HL-60/S4 treated with phorbol 12-myristate 13-acetate at 8.2 ng/mL for 4 days and 3 days (cell line): ENCODE measurements around the gene CEP295NL.
"Not testable (repeated sequence)": the region's sequence is repeated elsewhere in the genome, so short reads cannot be mapped to it uniquely, and the experiment has no call there.

Experiments
- in situ Hi-C: fragments of 300-500 bp; cut with MboI; formaldehyde crosslinking; loops from 2 replicates; pipeline ENCODE4 v1.15.0; 2022; ENCODE audit warnings: low sequenced_read_pairs

Gene CEP295NL

DNA sequence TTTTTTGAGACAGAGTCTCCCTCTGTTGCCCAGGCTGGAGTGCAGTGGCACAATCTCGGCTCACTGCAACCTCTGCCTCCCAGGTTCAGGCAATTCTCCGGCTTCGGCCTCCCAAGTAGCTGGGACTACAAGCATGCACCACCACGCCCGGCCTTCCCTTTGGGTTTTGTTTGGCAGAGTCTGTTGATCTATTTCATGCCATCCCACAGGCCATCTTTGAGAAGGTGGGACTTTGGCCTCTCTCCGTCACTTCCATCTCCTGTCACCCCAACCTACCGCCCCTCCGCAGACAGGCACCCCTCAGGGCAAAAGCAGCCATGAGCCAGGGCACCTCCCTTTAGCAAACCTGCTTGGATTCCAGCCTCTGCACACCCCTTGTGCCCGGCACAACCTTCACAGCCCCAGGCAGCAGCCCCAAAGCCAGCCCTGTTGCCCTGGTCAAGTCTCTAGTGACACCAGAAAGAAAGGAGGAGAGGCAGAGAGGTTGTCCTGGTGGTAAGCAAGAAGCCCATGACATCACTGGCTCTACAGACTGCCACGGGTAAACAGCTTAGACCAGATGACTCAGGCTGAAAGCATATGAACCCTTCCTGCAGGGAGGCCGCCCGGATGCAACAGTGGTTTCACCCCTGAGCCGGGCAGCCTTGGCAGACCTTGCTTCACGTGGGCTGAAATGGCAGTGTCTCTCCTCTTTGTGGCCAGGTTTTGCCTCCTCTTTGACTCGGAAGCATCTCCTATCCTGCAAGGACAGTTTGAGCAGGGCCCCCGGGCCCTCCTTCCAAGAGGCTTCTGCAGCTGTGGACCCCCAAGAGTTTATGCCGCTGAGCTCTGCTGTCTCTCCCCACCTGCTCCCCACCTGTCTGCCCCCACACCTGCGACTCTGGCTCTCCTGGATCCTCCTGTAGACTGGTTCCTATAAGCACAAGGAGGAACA lies 30.3 kb upstream of the CEP295NL start:
- in situ Hi-C loops, result no loop called here

DNA sequence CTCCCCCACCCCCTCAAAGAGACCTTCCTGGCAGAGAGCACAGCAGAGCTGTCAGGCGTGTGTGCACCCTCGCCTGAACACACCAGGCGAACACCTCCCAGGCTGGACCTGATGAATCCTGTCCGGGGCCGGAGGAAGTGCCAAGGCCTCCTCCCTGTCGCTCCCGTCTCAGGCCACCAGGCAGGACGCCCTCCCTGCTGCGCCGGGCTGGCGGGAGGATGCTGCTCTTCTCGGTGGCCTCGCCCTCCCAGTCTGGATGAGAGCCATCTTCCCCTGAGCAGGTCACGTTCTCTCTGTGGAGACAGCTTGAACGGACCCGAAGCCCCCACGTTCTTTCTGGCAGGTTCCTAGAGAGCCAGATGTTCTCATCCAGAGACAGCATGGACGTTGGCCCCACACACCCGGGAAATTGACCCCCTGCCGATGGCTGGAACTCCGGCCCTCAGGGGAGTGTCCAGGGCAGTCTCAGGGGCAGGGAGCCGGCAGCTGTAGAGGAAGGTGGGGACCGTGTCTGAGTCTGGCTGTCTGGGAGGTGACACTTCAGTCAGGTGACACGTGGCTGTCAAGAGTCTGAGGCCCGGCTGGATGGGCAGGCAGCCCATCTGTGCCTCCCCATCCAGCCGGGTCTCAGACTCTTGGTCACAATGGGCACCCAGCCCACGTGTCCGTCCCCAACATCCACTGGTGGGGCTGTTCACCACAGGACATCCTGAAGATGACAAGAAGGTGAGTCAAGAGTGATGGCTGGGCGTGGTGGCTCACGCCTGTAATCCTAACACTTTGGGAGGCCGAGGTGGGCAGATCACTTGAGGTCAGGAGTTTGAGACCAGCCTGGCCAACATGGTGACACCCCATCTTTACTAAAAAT lies 27.1 kb upstream of the CEP295NL start:
- in situ Hi-C loops, result no loop called here

DNA sequence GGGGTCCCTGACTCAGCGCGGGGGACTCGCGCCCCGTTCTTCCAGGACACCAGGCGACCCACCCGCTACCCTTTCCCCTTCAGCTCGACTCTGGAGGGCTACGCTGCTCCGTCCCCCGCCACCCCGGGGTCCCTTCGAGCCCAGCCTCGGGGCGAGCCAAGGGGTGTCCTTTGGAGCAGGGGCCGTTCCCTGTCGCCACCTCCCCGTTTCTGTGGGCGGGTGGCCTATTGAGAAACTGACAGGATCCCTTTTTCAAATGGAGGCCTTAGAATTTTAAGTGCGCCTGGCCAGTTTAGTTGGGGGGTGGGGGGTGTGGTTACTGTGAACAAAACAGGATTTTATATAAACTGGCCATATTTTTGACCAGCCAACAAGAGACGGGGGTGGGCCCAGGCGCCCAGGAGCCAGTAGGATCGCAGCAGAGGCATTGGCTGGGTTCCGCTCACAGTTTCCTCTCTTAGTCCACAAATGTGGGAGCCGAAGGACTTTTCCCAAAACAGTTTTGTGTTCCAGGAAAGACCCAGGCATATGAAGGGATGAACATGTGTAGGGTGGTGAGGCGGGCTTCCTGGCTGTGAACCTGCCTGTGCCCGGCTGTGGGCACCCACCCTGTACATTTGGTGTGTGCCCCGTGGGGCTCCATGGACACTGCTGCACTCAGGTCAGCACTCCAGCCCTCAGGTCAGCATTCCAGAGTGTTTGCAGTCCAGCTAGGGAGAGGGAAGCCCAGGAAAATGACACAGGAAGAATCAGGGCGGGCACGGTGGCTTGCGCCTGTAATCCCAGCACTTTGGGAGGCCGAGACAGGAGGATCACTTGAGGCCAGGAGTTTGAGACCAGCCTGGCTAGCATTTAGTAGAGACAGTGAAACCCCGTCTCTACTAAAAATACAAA lies 22.9 kb upstream of the CEP295NL start:
- in situ Hi-C loops, result no loop called here

DNA sequence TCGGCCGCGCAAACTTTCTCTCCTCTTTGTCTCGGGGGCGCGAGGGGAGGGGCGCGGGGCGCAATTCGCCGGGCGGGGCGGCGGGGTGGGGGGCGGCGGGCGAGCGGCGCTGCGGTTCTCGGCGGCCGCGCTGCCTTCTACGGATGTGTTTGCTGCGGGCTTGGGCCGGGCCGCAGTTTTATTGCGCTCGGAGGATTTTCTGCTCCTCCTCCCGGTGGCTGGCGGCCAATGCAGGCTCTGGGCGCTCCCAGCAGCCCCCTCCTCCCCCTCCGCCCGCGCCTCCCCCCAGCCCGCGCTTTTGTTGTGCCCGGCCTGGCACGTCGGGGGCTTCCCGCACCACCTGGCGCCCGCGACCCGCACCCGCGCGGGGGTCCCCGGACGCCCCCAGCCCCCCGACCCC lies 22.2 kb upstream of the CEP295NL start, which contains the start of gene TIMP2:
TIMP2 (minus strand) TSS at position 154 of the 400 bp plus-strand sequence. CDS start 299 bp downstream, outside the sequence.
- in situ Hi-C loops, result no loop called here

DNA sequence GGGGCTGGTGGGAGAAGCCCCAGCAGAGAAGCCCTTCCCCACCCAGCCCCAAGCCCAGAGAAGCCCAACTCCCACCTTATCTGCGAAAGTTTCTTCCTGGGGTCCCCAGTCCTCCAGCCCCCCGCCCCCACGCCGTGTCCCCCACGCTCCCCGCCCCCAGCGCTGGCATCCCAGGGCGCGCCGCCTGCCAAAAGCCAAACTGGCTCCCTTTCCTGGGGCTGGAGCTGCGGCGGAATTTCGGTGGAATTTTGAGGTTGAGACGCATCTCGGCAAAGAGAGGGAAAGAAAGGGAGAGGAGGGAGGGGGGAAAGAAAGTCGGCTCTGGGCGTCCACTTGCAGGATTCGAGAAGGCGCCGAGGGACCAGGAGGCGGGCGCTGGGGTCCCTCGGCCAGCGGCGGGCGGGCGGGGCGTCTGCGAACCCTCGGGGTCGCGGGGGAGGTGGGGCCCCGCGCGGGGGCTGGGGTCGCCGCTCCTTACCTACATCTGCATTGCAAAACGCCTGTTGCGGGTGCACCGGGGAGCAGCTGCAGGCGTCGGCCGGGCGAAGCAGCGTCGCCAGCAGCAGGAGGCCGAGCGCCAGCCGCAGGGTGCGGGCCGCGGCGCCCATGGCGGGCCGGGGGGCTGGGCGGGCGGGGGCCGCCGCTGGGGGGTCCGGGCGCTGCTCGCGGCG lies 21.6 kb upstream of the CEP295NL start:
- in situ Hi-C loops, result no loop called here

DNA sequence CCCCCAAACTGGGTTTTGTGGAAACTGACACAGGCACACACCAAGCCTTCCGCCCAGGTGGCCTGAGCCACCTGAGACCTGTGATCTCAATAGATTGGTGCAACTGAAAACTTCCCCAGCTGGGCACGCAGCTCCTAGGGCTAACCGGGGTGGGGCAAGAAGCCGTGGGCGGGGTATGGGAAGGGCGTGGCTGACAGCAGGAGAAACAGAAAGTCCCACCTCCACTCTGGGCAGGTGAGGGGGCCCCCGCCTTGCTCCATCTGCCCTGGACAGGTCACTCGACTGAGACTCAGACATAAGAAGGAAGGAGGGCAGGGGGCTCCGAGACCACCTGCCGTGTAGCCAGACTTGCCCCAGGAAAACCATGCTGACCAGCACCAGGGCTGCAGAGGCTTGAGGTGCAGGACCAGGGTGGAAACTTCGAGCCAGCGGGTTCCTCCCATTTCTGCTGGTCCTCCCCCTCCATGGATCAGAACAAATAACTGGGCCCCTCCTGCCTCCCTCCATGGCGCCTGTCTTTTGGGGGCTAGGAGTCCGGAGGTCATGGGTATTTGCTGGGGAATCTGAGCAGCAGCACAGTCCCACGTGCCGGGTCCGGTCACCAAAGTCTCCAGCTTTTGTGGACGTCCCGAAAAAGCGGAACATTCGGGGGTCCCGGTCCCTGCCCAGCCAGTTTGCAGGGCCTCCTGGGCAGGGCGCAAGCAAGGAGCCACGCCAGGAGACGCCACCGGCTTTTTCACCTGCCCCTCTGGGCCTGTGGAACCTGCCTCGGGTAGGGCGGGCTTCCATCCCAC lies 20.9 kb upstream of the CEP295NL start:
- in situ Hi-C loops, result no loop called here

DNA sequence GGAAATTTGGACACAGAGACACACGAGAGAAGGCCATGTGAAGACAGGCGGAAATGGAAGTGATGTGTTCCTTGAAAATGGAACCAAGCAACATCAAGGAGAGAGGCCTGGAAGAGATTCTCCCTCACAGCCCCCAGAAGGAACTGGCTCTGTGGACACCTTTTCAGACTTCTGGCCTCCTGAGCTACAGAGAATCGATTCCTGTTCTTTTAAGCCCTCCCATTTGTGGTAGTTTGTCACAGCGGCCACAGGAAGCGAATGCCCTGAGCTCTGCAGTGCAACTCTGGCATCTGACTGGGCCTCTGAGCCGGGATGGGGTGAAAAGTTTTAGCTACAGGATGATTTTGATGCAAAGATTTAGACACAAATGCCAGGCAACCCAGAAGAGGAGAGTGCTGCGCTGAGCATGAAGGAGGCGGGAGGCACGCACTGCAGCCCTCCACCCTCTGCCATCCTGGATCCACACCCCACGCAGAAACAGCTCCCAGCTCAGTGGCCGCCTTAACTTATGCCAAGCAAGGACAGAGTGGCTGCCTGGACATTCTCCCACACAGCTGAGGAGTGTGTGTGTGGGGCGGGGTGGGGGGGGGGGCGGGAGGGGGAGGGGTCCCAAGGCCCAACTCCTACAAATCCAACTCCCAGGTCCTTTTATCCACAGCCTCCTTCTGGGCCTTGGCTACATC lies 20.0 kb upstream of the CEP295NL start:
- in situ Hi-C loops, result no loop called here

DNA sequence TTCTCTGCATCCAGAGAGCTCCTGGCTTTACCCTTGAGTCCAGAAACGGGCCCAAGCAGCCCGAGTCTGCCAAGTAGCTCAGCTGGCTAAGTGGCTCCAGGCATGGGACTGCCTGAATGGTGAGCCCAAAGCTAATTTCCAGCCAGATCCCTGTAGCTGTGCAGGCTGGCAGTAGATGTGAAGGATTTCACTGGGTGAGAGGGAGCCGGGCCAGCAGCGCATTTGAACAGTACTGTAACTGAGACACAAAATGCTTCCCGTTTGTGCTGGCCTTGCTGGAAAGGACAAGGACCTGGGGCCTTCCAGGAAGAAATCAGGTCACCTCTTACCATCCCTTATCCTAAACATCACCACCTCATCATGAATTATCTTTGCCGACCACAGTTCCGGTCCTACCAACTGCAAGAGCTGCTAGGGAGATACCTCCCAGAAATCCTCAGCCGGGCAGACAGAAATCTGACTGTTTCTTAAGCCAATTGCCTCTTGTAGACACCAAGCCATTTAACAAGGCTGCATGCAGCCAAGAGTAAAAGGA lies 18.5 kb upstream of the CEP295NL start:
- in situ Hi-C loops, result no loop called here

DNA sequence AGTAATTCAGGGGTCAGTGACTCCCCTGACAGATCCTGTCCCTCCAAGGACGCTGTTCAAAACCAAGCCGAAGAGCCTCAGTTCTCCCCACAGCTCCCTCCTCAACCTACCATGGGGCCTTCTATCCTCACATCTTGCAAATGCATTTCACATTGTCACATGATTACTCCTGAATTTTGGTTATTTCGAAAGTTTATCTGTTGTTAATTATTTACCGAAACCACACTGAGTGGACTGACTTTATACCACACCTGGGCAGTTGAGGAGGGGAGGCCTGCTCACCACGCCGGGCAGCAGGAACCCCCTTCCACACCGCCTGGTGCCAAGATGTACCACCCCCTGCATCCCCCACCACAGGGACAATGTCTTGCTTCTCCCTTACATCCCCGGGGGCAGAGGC lies 17.5 kb upstream of the CEP295NL start:
- in situ Hi-C loops, result no loop called here

DNA sequence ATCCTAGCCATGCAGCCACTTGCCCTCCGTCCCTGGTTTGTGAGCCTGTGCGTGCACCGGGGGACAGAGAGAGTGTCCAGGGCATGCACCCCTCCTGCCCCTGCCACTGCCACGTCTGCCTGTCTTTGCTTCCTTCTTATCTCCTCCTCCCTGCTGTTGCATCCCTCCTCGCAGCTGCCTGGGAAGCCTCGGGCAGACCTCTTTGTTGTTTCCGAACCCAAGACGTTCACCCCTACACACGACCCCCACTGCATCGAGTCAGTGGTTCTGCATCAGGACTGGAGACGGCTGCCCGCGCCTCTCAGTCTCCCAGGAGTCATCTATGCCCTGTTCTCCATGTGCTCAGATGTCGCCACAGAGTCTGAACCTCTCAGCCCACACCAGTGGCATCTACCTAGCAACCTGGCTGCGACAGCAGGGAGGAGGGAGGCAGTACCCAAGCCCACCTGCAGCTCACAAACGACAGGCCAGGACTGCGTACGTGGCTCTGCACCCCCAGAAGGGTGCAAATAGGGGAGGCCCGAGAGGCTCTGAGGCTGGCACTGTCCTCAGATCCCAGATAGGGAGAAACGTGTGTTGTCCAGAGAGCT lies 17.0 kb upstream of the CEP295NL start:
- in situ Hi-C loops, result no loop called here

DNA sequence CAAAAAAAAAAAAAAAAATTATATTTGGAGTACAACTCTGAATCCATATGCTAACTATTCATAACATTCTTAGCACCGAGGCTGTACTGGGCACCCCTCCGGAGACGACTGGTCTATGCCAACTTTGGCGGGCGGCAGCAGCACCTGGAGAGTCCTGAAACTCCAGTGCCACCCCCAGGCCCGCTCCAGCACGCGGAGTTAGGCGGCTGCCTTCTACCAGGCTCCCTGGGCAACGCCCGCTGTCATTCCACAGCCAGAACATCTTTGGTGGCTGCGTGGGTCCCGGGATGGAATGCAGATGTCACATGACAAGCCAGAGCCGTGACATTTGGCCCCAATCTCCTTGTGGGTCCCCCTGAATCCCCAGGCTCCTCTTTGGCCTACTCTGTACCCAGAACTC lies 16.0 kb upstream of the CEP295NL start:
- in situ Hi-C loops, result no loop called here

DNA sequence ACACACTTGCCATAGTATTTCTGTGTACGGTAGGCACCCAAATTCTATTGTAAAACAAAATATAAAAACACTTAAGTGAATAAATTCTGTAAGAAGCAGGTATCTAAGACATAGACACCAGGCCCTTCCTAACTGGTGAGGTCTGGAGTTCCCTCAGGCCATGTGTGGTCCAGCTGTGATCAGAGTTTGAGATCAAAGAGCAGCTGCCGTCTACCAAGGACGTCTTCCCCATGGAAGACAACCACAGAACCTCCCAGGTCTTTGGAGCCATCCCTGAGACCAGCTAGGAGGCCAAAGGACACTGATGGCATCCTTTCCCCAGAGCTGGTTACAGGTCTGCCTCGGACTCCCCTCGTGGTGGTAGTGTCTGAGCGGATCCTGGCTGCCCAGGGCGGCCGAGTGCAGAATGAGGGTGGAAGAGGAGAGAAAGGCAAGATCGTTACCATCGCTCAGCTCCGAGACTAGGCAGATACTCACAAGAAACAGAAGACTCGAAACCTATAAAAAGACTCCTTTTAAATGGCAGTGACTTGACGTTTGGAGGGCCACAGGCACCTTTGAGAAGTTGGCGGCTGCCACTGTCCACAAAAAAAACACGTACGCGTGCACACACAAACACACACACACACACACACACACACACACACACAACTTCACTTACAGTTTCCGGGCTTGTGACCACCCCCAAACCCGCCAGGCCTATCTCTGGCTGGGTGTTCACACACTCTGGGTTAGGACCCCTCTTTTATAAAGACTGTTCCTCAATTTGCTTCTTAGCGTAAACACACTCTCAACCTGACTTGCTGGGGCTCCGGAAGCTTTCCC lies 14.7 kb upstream of the CEP295NL start:
- in situ Hi-C loops, result no loop called here

DNA sequence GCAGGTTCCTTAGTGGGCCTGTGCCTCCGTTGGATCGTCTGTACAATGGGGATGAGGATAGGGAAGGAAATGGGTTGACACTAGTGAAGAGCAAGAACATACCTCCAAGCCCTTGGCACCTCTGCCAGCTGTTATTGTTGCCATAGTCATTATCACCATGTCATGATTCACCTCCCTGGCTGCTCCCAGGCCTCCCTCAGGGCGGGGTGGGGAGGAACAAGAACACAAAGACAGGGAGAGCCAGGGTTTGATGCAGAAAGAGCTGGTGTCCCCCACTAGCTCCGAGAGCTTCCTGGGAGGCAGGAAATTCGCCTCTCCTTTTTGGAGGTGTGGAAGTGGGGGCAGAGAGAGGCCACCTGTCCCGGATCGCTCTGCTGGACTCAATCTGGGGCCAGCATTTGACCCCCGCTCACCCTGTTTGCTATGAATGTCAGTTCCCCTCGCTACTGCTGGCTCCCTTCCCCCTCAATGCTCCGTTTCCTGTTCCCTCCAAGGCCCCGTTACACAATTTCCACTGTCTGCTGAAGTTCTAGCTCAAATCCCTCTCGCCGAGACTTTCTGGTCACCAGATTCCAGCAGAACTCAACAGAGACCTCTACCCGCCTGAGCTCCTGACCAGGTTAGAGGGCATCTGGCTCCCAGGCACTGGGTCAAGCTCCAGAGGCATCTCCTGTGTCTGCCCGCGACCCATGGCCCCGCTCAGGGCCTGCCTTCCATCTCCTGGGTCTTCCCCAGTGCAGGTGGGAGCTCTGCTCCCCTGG lies 13.1 kb upstream of the CEP295NL start:
- in situ Hi-C loops, result no loop called here

DNA sequence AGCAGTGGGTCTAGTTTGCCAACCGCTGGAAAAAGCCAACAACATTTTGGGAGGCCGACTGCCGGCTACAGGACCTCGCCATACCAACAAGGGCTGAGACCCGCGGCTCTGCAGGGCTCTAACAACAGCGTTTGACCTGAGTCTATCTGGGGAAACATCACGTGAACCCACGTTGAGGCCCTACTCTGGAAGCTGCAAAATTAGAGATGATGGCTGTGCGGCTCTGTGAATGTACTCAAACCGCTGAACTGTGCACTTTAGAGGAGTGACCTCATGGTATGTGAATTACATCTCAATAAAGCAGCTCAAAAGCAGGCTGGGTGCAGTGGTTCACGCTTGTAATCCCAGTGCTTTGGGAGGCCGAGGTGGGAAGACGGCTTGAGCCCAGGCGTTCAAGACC lies 10.1 kb upstream of the CEP295NL start:
- in situ Hi-C loops, result no loop called here

DNA sequence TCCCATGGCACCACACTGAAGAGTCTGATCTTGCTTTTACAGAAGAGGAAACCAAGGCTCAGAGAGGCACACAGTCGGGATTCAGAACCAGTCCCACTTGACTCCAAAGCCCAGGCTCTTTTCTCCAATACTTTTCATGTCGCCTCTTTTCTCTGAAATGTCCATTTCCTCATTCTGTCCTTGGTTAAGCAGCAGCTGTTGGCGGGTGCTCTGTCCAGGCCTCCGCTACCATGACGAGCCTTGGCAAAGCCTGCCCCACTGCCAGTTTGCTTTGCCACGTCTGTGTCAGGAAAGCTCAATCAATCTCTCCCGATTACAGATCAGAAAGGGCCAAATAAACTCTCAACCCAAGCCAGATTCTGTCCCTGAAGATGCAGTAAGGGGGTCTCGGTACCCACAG lies 9.1 kb upstream of the CEP295NL start:
- in situ Hi-C loops, result no loop called here

DNA sequence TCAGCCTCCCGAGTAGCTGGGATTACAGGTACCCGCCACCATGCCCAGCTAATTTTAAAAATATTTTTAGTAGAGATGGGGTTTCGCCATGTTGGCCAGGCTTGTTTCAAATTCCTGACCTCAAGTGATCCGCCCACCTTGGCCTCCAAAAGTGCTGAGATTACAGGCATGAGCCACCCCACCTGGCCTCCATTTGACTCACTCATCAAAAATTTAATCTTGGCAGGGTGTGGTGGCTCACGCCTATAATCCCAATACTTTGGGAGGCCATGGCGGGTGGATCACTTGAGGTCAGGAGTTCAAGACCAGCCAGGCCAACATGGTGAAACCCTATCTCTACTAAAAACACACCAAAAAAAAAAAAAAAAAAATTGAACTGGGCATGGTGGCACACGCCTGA lies 8.5 kb upstream of the CEP295NL start:
- in situ Hi-C loops, result not testable (repeated sequence)
